CD4-positive, alpha-beta memory T cell (primary cell): ENCODE data around the gene HIPK4. TPM values are rescaled to one million over a fixed set of nuclear protein-coding genes. Genes with fewer than 3 reads are reported as not detected.
"Not testable (repeated sequence)": the region's sequence is repeated elsewhere in the genome, so short reads cannot be mapped to it uniquely, and the experiment has no call there.

Experiments used
- CTCF ChIA-PET: fragments of 350-600 bp; sonication (Branson Sonifier 250); formaldehyde crosslinking; loops from one replicate; lab custom pipeline; 2021; ENCODE audit warnings: inconsistent platforms; ENCODE audit not compliant: partially characterized antibody; lab: Charles Lee
- POLR2A ChIA-PET: fragments of 350-600 bp; sonication (Branson Sonifier 250); formaldehyde crosslinking; loops from one replicate; lab custom pipeline; 2021; ENCODE audit not compliant: partially characterized antibody; lab: Charles Lee
- DNase-seq, 5 donors: peaks; one replicate each; pipeline versions ENCODE4 v3.0.0 to v3.0.0-alpha.2; 2020 to 2022; ENCODE audit warnings: mixed read lengths in 1 of 5
- H3K27ac ChIP-seq: one replicate; pipeline ENCODE4 v1.7.0; 2013; ENCODE audit warnings: low read depth, low read length
- H3K27me3 ChIP-seq: 2 replicates; pipeline ENCODE4 v1.7.0; 2013; ENCODE audit warnings: mild to moderate bottlenecking, low read length, moderate library complexity; ENCODE audit not compliant: insufficient read depth
- H3K36me3 ChIP-seq: 2 replicates; pipeline ENCODE4 v1.7.0; 2013; ENCODE audit warnings: mild to moderate bottlenecking, low read length, moderate library complexity; ENCODE audit not compliant: insufficient read depth
- H3K4me1 ChIP-seq: 2 replicates; pipeline ENCODE4 v1.7.0; 2013; ENCODE audit warnings: mild to moderate bottlenecking, low read length, moderate library complexity; ENCODE audit not compliant: insufficient read depth
- H3K4me3 ChIP-seq, 2 donors: one replicate each; pipeline ENCODE4 v1.7.0; 2013; ENCODE audit warnings: low read length in 2 of 2, mild to moderate bottlenecking in 1 of 2
- H3K9me3 ChIP-seq, 2 donors: one replicate each; pipeline ENCODE4 v1.7.0; 2013; ENCODE audit warnings: low read length in 2 of 2, control low read depth in 1 of 2; ENCODE audit not compliant: control insufficient read depth in 1 of 2
- H3K27ac Mint-ChIP-seq, 7 donors: one replicate each; pipeline ENCODE4 v1.8.0; 2020 to 2021; ENCODE audit warnings: mixed read lengths in 7 of 7, mild to moderate bottlenecking in 6 of 7, inconsistent platforms in 3 of 7, moderate library complexity in 3 of 7
- H3K27me3 Mint-ChIP-seq, 2 donors: one replicate each; pipeline ENCODE4 v1.8.0; 2020 to 2021; ENCODE audit warnings: mixed read lengths in 2 of 2
- H3K36me3 Mint-ChIP-seq, 2 donors: one replicate each; pipeline ENCODE4 v1.8.0; 2020 to 2021; ENCODE audit warnings: mixed read lengths in 2 of 2, inconsistent platforms in 1 of 2, mild to moderate bottlenecking in 1 of 2
- H3K4me1 Mint-ChIP-seq, 4 donors: one replicate each; pipeline ENCODE4 v1.8.0; 2020 to 2021; ENCODE audit warnings: mixed read lengths in 4 of 4, mild to moderate bottlenecking in 1 of 4
- H3K4me3 Mint-ChIP-seq, 8 donors: one replicate each; pipeline ENCODE4 v1.8.0; 2020 to 2021; ENCODE audit warnings: mixed read lengths in 8 of 8, mild to moderate bottlenecking in 7 of 8, moderate library complexity in 6 of 8, inconsistent platforms in 3 of 8
- H3K9me3 Mint-ChIP-seq, 8 donors: one replicate each; pipeline ENCODE4 v1.8.0; 2020 to 2021; ENCODE audit warnings: mixed read lengths in 8 of 8, mild to moderate bottlenecking in 5 of 8, inconsistent platforms in 3 of 8, moderate library complexity in 1 of 8
- intact Hi-C: fragments of 100-400 bp; cut with micrococcal nuclease; formaldehyde crosslinking; loops from one replicate; pipeline ENCODE4 v1.15.1; 2023
- polyA plus RNA-seq, 2 donors: library from polyadenylated mRNA; unstranded; fragments of 300-500 nt; fragmentation: Illumina TruSeq; gene quantifications; one replicate each; pipeline ENCODE4 v1.2.3, GENCODE V29; 2021
- total RNA-seq, 2 experiments: library from RNA; stranded (reverse); gene quantifications; one replicate each; pipeline ENCODE4 v1.2.3, GENCODE V29; 2021

Gene HIPK4, protein sequence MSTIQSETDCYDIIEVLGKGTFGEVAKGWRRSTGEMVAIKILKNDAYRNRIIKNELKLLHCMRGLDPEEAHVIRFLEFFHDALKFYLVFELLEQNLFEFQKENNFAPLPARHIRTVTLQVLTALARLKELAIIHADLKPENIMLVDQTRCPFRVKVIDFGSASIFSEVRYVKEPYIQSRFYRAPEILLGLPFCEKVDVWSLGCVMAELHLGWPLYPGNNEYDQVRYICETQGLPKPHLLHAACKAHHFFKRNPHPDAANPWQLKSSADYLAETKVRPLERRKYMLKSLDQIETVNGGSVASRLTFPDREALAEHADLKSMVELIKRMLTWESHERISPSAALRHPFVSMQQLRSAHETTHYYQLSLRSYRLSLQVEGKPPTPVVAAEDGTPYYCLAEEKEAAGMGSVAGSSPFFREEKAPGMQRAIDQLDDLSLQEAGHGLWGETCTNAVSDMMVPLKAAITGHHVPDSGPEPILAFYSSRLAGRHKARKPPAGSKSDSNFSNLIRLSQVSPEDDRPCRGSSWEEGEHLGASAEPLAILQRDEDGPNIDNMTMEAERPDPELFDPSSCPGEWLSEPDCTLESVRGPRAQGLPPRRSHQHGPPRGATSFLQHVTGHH
- total RNA-seq, result not detected
- not detected for polyA plus RNA-seq

GRCh38 chr19:40390084-40390742, at the start of gene HIPK4:
TSS of gene HIPK4 (minus strand) at chr19:40390181. CDS start at chr19:40389902, 279 bp downstream.
- POLR2A ChIA-PET, result no interaction called here
- Mint-ChIP-seq H3K36me3 (no peaks in the 10 kb centered on the region), H3K9me3 (no peaks in the 10 kb centered on the region), H3K27me3 (no peaks in the 10 kb centered on the region), H3K27ac (peak within 1 kb of the TSS in 1 of 7 donors; percentile 25), H3K4me1 (no peaks in the 10 kb centered on the region), H3K4me3 (no peak within 1 kb of the TSS)
- intact Hi-C loops, result no loop called here
- CTCF ChIA-PET, result interaction anchor here (1.0 kb wide), 1 partner anchor 85 kb away, joined by 3 read pairs; no protein-coding TSS in a partner anchor
- no peaks in the 10 kb centered on the region for H3K27me3 ChIP-seq
- no peaks in the 10 kb centered on the region for H3K4me1 ChIP-seq
- H3K27ac ChIP-seq, result no peak within 1 kb of the TSS
- H3K36me3 ChIP-seq, result no peaks in the 10 kb centered on the region
- no peak within 1 kb of the TSS for H3K4me3 ChIP-seq
- DNase-seq, result no peak
- H3K9me3 ChIP-seq, result no peaks in the 10 kb centered on the region

GRCh38 chr19:40438284-40438683, 48.3 kb upstream of the HIPK4 start:
- no peaks in the 10 kb centered on the region for H3K9me3 Mint-ChIP-seq
- peaks cover 17% of the 10 kb centered on the region for H3K36me3 ChIP-seq
- H3K36me3 Mint-ChIP-seq, result peaks cover 0 to 17% of the 10 kb centered on the region in 2 donors
- no peaks in the 10 kb centered on the region for H3K27me3 Mint-ChIP-seq
- H3K9me3 ChIP-seq, result no peaks in the 10 kb centered on the region
- peak overlapping the region in 1 of 8 donors; percentile 36 for H3K4me3 Mint-ChIP-seq
- ChIA-PET POLR2A (interaction anchor here (1.4 to 8.9 kb wide), 2 partner anchors 14 to 27 kb away, joined by 4 to 227 read pairs; partner anchors contain the start of genes BLVRB and SERTAD1), CTCF (interaction anchor here (0.7 to 1.3 kb wide), 4 partner anchors 17 to 709 kb away, joined by 3 read pairs; no protein-coding TSS in a partner anchor)
- H3K4me1 Mint-ChIP-seq, result peaks cover 11 to 22% (median 19%) of the 10 kb centered on the region in 4 donors
- peaks cover 19% of the 10 kb centered on the region for H3K4me1 ChIP-seq
- intact Hi-C loops, result no loop called here
- DNase-seq, result no peak
- H3K27ac Mint-ChIP-seq, result peak overlapping the region in 1 of 7 donors; percentile 41
- no peaks in the 10 kb centered on the region for H3K27me3 ChIP-seq
- no peak overlapping the region for H3K4me3 ChIP-seq
- no peak overlapping the region for H3K27ac ChIP-seq

DNA sequence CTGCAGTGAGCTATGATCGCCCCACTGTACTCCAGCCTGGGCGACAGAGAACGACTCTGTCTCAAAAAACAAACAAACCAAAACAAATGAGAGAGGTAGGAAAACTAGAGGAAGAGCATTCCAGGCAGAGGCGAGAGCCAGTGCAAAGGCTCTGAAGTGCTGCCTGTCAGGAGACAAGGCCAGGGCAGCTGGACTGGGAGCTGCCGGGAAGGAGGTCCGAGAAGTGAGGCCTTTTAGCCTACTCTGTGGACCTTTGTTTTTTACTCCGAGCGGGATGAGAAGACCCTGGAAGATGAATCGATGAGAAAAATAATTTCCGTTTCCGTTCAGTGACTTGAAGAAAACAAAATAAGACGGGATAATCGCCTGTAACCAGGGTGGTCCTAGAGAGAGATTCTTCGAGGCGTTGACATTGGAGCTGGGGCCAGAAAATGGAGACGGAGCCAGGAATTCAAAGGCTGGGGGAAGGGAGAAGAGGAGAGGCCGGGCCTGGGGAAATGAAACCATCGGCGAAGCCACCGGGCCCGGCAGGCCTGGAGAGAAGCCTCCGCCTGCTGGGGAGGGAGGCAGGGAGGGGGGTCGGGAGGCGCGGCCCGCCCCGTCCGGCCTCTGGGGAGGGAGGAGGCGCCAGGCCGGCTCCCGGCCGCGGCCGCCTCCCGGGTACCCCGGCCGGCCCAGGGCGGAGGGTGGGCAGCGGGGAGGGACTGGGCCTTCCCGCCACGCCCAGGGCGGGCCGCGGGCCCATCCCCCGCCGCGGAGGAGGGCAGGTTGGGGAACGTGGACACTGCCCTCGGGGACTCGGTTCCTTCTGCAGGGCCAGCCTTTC, 43.6 kb upstream of the HIPK4 start:
- no peaks in the 10 kb centered on the region for H3K36me3 ChIP-seq
- intact Hi-C loops, result loop anchor here (1.0 kb wide), 1 partner anchor 10 kb away; no protein-coding TSS in a partner anchor
- no peaks in the 10 kb centered on the region for H3K9me3 ChIP-seq
- POLR2A ChIA-PET, result interaction anchor here (0.9 to 4.3 kb wide), 7 partner anchors 8 to 177 kb away, joined by 3 to 34 read pairs (median 4); partner anchors contain the start of genes PLD3, SERTAD1 and SERTAD3
- H3K36me3 Mint-ChIP-seq, result peaks cover 0 to 1% of the 10 kb centered on the region in 2 donors
- H3K4me3 ChIP-seq, result peak overlapping the region; percentile 30 to 58
- H3K4me1 ChIP-seq, result peaks cover 13% of the 10 kb centered on the region
- no peaks in the 10 kb centered on the region for H3K27me3 ChIP-seq
- CTCF ChIA-PET, result interaction anchor here (1.2 to 1.6 kb wide), 2 partner anchors 13 to 30 kb away, joined by 6 to 9 read pairs; no protein-coding TSS in a partner anchor
- peak overlapping the region; percentile 76 to 98 (median 97) for H3K27ac Mint-ChIP-seq
- H3K27me3 Mint-ChIP-seq, result no peaks in the 10 kb centered on the region
- H3K4me1 Mint-ChIP-seq, result peaks cover 5 to 10% (median 7%) of the 10 kb centered on the region in 4 donors
- no peaks in the 10 kb centered on the region for H3K9me3 Mint-ChIP-seq
- H3K4me3 Mint-ChIP-seq, result peak overlapping the region; percentile 87 to 97 (median 92)
- peak; percentile 45 to 65 (median 48) for DNase-seq
- peak overlapping the region; percentile 69 for H3K27ac ChIP-seq

GRCh38 chr19:40432760-40433159, 42.8 kb upstream of the HIPK4 start:
- H3K36me3 ChIP-seq, DNase-seq, H3K27me3 Mint-ChIP-seq, H3K36me3 Mint-ChIP-seq, intact Hi-C loops, H3K27me3 ChIP-seq, H3K4me3 ChIP-seq, H3K9me3 ChIP-seq, H3K9me3 Mint-ChIP-seq, H3K27ac ChIP-seq, H3K4me1 Mint-ChIP-seq: not testable (repeated sequence)
- peaks cover 13% of the 10 kb centered on the region for H3K4me1 ChIP-seq
- H3K27ac Mint-ChIP-seq, result peak overlapping the region in 4 of 7 donors; percentile 76 to 98 (median 96)
- ChIA-PET CTCF (interaction anchor here (1.2 to 1.6 kb wide), 2 partner anchors 12 to 31 kb away, joined by 6 to 9 read pairs; no protein-coding TSS in a partner anchor), POLR2A (interaction anchor here (0.6 to 4.3 kb wide), 3 partner anchors 8 to 84 kb away, joined by 3 to 34 read pairs (median 12); partner anchors contain the start of genes PLD3 and SERTAD3)
- H3K4me3 Mint-ChIP-seq, result peak overlapping the region; percentile 21 to 97 (median 89)

GRCh38 chr19:40431698-40432097, 41.7 kb upstream of the HIPK4 start:
- Mint-ChIP-seq H3K27ac (peak overlapping the region in 1 of 7 donors; percentile 7), H3K9me3 (no peaks in the 10 kb centered on the region), H3K27me3 (no peaks in the 10 kb centered on the region), H3K4me3 (peak overlapping the region in 2 of 8 donors; percentile 17 to 44), H3K4me1 (peaks cover 5 to 10% (median 7%) of the 10 kb centered on the region in 4 donors), H3K36me3 (no peaks in the 10 kb centered on the region)
- Histone ChIP-seq H3K4me3 (no peak overlapping the region), H3K27me3 (no peaks in the 10 kb centered on the region), H3K9me3 (no peaks in the 10 kb centered on the region), H3K27ac (no peak overlapping the region), H3K36me3 (no peaks in the 10 kb centered on the region), H3K4me1 (peaks cover 13% of the 10 kb centered on the region)
- CTCF ChIA-PET, result interaction anchor here (1.3 kb wide), 1 partner anchor 98 kb away, joined by 4 read pairs; no protein-coding TSS in a partner anchor
- intact Hi-C loops, result no loop called here
- DNase-seq, result no peak
- POLR2A ChIA-PET, result interaction anchor here (4.3 kb wide), 1 partner anchor 11 kb away, joined by 34 read pairs; the partner anchor contains the start of gene SERTAD3

- DNase-seq, H3K27me3 Mint-ChIP-seq, H3K27me3 ChIP-seq, H3K27ac ChIP-seq, H3K9me3 ChIP-seq, H3K9me3 Mint-ChIP-seq, H3K27ac Mint-ChIP-seq, intact Hi-C loops, H3K4me3 Mint-ChIP-seq, H3K36me3 ChIP-seq, H3K36me3 Mint-ChIP-seq, H3K4me3 ChIP-seq: not testable (repeated sequence)
- peaks cover 18% of the 10 kb centered on the region for H3K4me1 ChIP-seq
- POLR2A ChIA-PET, result interaction anchor here (1.7 kb wide), 1 partner anchor 13 kb away, joined by 5 read pairs; no protein-coding TSS in a partner anchor
- CTCF ChIA-PET, result interaction anchor here (0.9 to 1.0 kb wide), 2 partner anchors 10 kb away, joined by 4 read pairs; no protein-coding TSS in a partner anchor
- H3K4me1 Mint-ChIP-seq, result peaks cover 8 to 21% (median 13%) of the 10 kb centered on the region in 4 donors
These were observed 40.3 kb upstream of the HIPK4 start for GRCh38 chr19:40430242-40430641.
